Natural killer cell (primary cell): ENCODE measurements around the gene CKMT1B. TPM values are rescaled to one million over a fixed set of nuclear protein-coding genes. Genes with fewer than 3 reads are reported as not detected.
"Not testable (repeated sequence)": the region's sequence is repeated elsewhere in the genome, so short reads cannot be mapped to it uniquely, and the experiment has no call there.

ENCODE experiments used
- ATAC-seq, 3 donors: fragments of 150-1000 bp in 2 of 3; fragments of 200-7000 bp in 1 of 3; cut with Tn5 transposase; 1 replicate in 1 of 3; 2 replicates in 2 of 3; pipeline ENCODE4 v1.10.0; 2021; ENCODE audit warnings: mild to moderate bottlenecking in 2 of 3, moderate library complexity in 2 of 3
- DNase-seq, 2 donors: peaks; one replicate each; pipeline versions ENCODE4 v3.0.0 to v3.0.0-alpha.2; 2013 to 2021; ENCODE audit warnings: mixed read lengths in 1 of 2
- H3K27ac ChIP-seq: one replicate; pipeline ENCODE4 v1.5.1; 2013; ENCODE audit warnings: mild to moderate bottlenecking, low read length
- H3K27me3 ChIP-seq: one replicate; pipeline ENCODE4 v1.6.1; 2013; ENCODE audit warnings: low read length; ENCODE audit not compliant: control insufficient read depth, insufficient read depth
- H3K36me3 ChIP-seq: one replicate; pipeline ENCODE4 v1.6.1; 2013; ENCODE audit warnings: low read length; ENCODE audit not compliant: control insufficient read depth, insufficient read depth
- H3K4me1 ChIP-seq: one replicate; pipeline ENCODE4 v1.6.1; 2013; ENCODE audit warnings: low read length; ENCODE audit not compliant: control insufficient read depth, insufficient read depth
- H3K4me3 ChIP-seq: one replicate; pipeline ENCODE4 v1.5.1; 2013; ENCODE audit warnings: low read length
- H3K9me3 ChIP-seq: one replicate; pipeline ENCODE4 v1.6.1; 2013; ENCODE audit warnings: low read length; ENCODE audit not compliant: control insufficient read depth, insufficient read depth
- H3K27ac Mint-ChIP-seq, 2 donors: one replicate each; pipeline ENCODE4 v1.8.0; 2022; ENCODE audit warnings: mild to moderate bottlenecking in 2 of 2, mixed read lengths in 2 of 2, moderate library complexity in 1 of 2
- H3K27me3 Mint-ChIP-seq, 2 donors: one replicate each; pipeline ENCODE4 v1.8.0; 2022; ENCODE audit warnings: low read depth in 2 of 2, mixed read lengths in 2 of 2
- H3K36me3 Mint-ChIP-seq: one replicate; pipeline ENCODE4 v1.8.0; 2022; ENCODE audit warnings: mixed read lengths
- H3K4me1 Mint-ChIP-seq, 2 donors: one replicate each; pipeline ENCODE4 v1.8.0; 2022; ENCODE audit warnings: mixed read lengths in 2 of 2
- H3K4me3 Mint-ChIP-seq: one replicate; pipeline ENCODE4 v1.8.0; 2022; ENCODE audit warnings: mild to moderate bottlenecking, moderate library complexity, mixed read lengths
- H3K9me3 Mint-ChIP-seq, 2 donors: one replicate each; pipeline ENCODE4 v1.8.0; 2022; ENCODE audit warnings: mixed read lengths in 2 of 2
- CTCF ChIP-seq: fragments of 200-600 bp; IDR thresholded peaks from one replicate; pipeline ENCODE4 v1.8.0; 2022; ENCODE audit warnings: antibody characterized with exemption
- WGBS: methylation state at CpG from one replicate; pipeline ENCODE4 v1.1.7; 2013; ENCODE audit warnings: missing lambda C conversion rate; ENCODE audit not compliant: insufficient coverage; 5-methylcytosine and 5-hydroxymethylcytosine counted together
- intact Hi-C: fragments of 100-400 bp; cut with micrococcal nuclease; formaldehyde crosslinking; loops from one replicate; pipeline ENCODE4 v1.14.2; 2022
- total RNA-seq, 4 donors: library from RNA; stranded (reverse); fragments of 120-200 nt in 1 of 4; gene quantifications; one replicate each; pipeline versions ENCODE4 v1.2.3 to v1.2.4, GENCODE V29; 2013 to 2022

Gene CKMT1B
- total RNA-seq, 3 donors from 2014 or later (not counting 1 experiment from before 2014, with no cell fraction given) = not detected

GRCh38 chr15:43622068-43622799 lies 28.4 kb downstream of the CKMT1B start:
- H3K4me3 ChIP-seq, H3K36me3 Mint-ChIP-seq, H3K9me3 ChIP-seq, H3K27ac ChIP-seq, H3K9me3 Mint-ChIP-seq, ATAC-seq, H3K27me3 ChIP-seq, intact Hi-C loops, H3K27me3 Mint-ChIP-seq, H3K4me1 Mint-ChIP-seq, H3K4me1 ChIP-seq, H3K36me3 ChIP-seq, DNase-seq, H3K4me3 Mint-ChIP-seq, H3K27ac Mint-ChIP-seq: not testable (repeated sequence)
- 85% methylated on average over 2 of the region's 7 CpGs for WGBS

GRCh38 chr15:43625106-43625505 lies 31.3 kb downstream of the CKMT1B start:
- Mint-ChIP-seq H3K4me3 (no peak overlapping the region), H3K9me3 (no peaks in the 10 kb centered on the region), H3K27ac (no peak overlapping the region), H3K4me1 (no peaks in the 10 kb centered on the region), H3K27me3 (peaks cover 0 to 2% of the 10 kb centered on the region in 2 donors), H3K36me3 (no peaks in the 10 kb centered on the region)
- no peak for DNase-seq
- intact Hi-C loops = no loop called here
- no peak for TF ChIP-seq CTCF
- H3K9me3 ChIP-seq = no peaks in the 10 kb centered on the region
- H3K27ac ChIP-seq = no peak overlapping the region
- 17% methylated on average over 3 of the region's 5 CpGs for WGBS
- no peaks in the 10 kb centered on the region for H3K27me3 ChIP-seq
- no peaks in the 10 kb centered on the region for H3K36me3 ChIP-seq
- H3K4me3 ChIP-seq = no peak overlapping the region
- no peak for ATAC-seq
- no peaks in the 10 kb centered on the region for H3K4me1 ChIP-seq

GRCh38 chr15:43626937-43627336 lies 33.1 kb downstream of the CKMT1B start:
- H3K9me3 ChIP-seq, H3K27me3 ChIP-seq, H3K27me3 Mint-ChIP-seq, ATAC-seq, DNase-seq, H3K36me3 ChIP-seq, H3K4me1 Mint-ChIP-seq, H3K27ac Mint-ChIP-seq, H3K4me3 ChIP-seq, H3K36me3 Mint-ChIP-seq, intact Hi-C loops, H3K9me3 Mint-ChIP-seq, H3K4me1 ChIP-seq, H3K4me3 Mint-ChIP-seq, H3K27ac ChIP-seq: not testable (repeated sequence)

GRCh38 chr15:43638464-43639204 lies 44.8 kb downstream of the CKMT1B start:
- not testable (repeated sequence) for H3K27me3 Mint-ChIP-seq
- 95% methylated on average over 8 of the region's 8 CpGs for WGBS

More at GRCh38 chr15:43638464-43639204, 44.8 kb downstream of the CKMT1B start:
- H3K27ac Mint-ChIP-seq, ATAC-seq, H3K36me3 Mint-ChIP-seq, H3K27me3 ChIP-seq, intact Hi-C loops, H3K9me3 Mint-ChIP-seq, H3K9me3 ChIP-seq, H3K4me3 Mint-ChIP-seq, DNase-seq, H3K4me1 ChIP-seq, H3K4me1 Mint-ChIP-seq, H3K36me3 ChIP-seq, H3K4me3 ChIP-seq, H3K27ac ChIP-seq: not testable (repeated sequence)

Other genes starting within 250 kb of the CKMT1B start
- 10 to 100 TPM; 26.5 to 38.3 (median 34.2) TPM for gene ZSCAN29, start 223.0 kb upstream of the CKMT1B start, total RNA-seq
- 10 to 100 TPM; 12.0 to 17.5 (median 15.1) TPM for gene TUBGCP4, start 222.9 kb upstream of the CKMT1B start, total RNA-seq
- gene TP53BP1, start 100.9 kb upstream of the CKMT1B start, total RNA-seq = 10 to 100 TPM; 27.9 to 32.9 (median 31.5) TPM
- 1 to 10 TPM in 1 of 3 donors, under 1 TPM in 2; 0.72 to 2.2 (median 0.98) TPM for gene MAP1A, start 76.4 kb upstream of the CKMT1B start, total RNA-seq
- gene PPIP5K1, start 3.8 kb upstream of the CKMT1B start, total RNA-seq = 10 to 100 TPM; 28.2 to 45.9 (median 38.2) TPM
- gene STRC, start 24.8 kb downstream of the CKMT1B start, total RNA-seq = 1 to 10 TPM; 1.2 to 2.2 (median 2.0) TPM
- gene CATSPER2, start 54.8 kb downstream of the CKMT1B start, total RNA-seq = 1 to 10 TPM; 6.5 to 8.4 (median 6.8) TPM
- not detected for gene CKMT1A, start 99.8 kb downstream of the CKMT1B start, total RNA-seq
- 100 to 1,000 TPM; 295 to 334 (median 312) TPM for gene PDIA3, start 152.4 kb downstream of the CKMT1B start, total RNA-seq
- under 1 TPM in 2 of 3 donors, not detected in 1; 0.82 to 0.88 TPM for gene ELL3, start 182.9 kb downstream of the CKMT1B start, total RNA-seq
- gene SERF2, start 198.3 kb downstream of the CKMT1B start, total RNA-seq = 100 to 1,000 TPM; 476 to 551 (median 526) TPM
- under 1 TPM in 2 of 3 donors, not detected in 1; 0.18 to 0.25 TPM for gene SERINC4, start 206.2 kb downstream of the CKMT1B start, total RNA-seq
- 10 to 100 TPM; 19.8 to 29.3 (median 25.8) TPM for gene HYPK, start 206.6 kb downstream of the CKMT1B start, total RNA-seq
- gene MFAP1, start 230.7 kb downstream of the CKMT1B start, total RNA-seq = 10 to 100 TPM; 10.2 to 13.3 (median 12.3) TPM
- gene WDR76, start 233.0 kb downstream of the CKMT1B start, total RNA-seq = 10 to 100 TPM; 12.4 to 12.9 (median 12.8) TPM